ENCODE results near the gene PDZD4. TPM values are rescaled to one million over a fixed set of nuclear protein-coding genes. Genes with fewer than 3 reads are reported as not detected.

PDZD4 gene
- total and polyA plus RNA-seq, 4 donors, result 0.15 to 1.8 (median 0.69) TPM

DNA sequence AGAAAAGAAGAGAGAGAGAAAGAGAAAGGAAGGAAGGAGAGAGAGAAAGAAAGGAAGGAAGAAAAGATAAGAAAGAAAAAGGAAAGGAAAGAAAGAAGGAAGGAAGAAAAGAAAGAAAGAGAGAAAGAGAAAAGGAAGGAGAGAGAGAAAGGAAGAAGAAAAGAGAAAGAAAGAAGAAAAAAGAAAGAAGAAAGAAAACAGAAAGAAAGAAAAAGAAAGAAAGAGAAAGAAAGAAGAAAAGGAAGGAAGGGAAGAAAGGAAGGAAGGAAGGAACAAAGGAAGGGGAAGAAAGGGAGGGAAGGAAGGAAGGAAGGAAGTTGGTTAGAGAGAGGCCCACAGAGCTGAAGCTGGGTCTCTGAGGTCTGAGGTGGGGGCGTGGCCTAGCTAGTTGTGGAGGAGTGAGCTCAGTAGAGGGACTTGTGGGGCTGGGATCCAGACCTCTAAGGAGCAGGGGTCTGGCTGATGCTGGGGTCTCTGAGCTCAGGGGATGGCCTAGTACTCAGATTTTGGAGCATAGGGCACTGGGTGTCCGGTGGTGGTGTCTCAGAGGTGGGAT is 27.1 kb upstream of the PDZD4 start:
- no peak overlapping the region for H3K4me3 ChIP-seq (ENCODE audit: low read depth in 1 of 3, low read length in 3 of 3)
- TF ChIP-seq, protein P1, sequence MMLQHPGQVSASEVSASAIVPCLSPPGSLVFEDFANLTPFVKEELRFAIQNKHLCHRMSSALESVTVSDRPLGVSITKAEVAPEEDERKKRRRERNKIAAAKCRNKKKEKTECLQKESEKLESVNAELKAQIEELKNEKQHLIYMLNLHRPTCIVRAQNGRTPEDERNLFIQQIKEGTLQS (IDR thresholded peaks at IDR 0.05), result no peak
- TF ChIP-seq SP1 (IDR thresholded peaks at IDR 0.05) (no peak), HNF4G (IDR thresholded peaks at IDR 0.05) (no peak)
- TF ChIP-seq, protein P2, sequence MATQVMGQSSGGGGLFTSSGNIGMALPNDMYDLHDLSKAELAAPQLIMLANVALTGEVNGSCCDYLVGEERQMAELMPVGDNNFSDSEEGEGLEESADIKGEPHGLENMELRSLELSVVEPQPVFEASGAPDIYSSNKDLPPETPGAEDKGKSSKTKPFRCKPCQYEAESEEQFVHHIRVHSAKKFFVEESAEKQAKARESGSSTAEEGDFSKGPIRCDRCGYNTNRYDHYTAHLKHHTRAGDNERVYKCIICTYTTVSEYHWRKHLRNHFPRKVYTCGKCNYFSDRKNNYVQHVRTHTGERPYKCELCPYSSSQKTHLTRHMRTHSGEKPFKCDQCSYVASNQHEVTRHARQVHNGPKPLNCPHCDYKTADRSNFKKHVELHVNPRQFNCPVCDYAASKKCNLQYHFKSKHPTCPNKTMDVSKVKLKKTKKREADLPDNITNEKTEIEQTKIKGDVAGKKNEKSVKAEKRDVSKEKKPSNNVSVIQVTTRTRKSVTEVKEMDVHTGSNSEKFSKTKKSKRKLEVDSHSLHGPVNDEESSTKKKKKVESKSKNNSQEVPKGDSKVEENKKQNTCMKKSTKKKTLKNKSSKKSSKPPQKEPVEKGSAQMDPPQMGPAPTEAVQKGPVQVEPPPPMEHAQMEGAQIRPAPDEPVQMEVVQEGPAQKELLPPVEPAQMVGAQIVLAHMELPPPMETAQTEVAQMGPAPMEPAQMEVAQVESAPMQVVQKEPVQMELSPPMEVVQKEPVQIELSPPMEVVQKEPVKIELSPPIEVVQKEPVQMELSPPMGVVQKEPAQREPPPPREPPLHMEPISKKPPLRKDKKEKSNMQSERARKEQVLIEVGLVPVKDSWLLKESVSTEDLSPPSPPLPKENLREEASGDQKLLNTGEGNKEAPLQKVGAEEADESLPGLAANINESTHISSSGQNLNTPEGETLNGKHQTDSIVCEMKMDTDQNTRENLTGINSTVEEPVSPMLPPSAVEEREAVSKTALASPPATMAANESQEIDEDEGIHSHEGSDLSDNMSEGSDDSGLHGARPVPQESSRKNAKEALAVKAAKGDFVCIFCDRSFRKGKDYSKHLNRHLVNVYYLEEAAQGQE (IDR thresholded peaks at IDR 0.05), result no peak
- no peak overlapping the region for H3K9ac ChIP-seq (ENCODE audit: low read depth in 1 of 2, low read length in 2 of 2)
- H3K27ac ChIP-seq (ENCODE audit: low read depth in 1 of 2, low read length in 2 of 2), result no peak overlapping the region
- H3K36me3 ChIP-seq (ENCODE audit: control insufficient read depth in 4 of 4, insufficient read depth in 3 of 4, low read depth in 1 of 4, low read length in 3 of 4), result no peaks in the 10 kb centered on the region
- no peak for DNase-seq (ENCODE audit: low spot score)
- no peaks in the 10 kb centered on the region for H3K4me1 ChIP-seq (ENCODE audit: control insufficient read depth in 4 of 4, insufficient read depth in 4 of 4, low read length in 3 of 4)
- no peaks in the 10 kb centered on the region for H3K27me3 ChIP-seq (ENCODE audit: control insufficient read depth in 4 of 4, insufficient read depth in 4 of 4, low read length in 3 of 4)
- H3K9me3 ChIP-seq (ENCODE audit: control insufficient read depth in 4 of 4, low read length in 3 of 4), result peaks cover 0 to 4% (median 0%) of the 10 kb centered on the region in 4 donors
- 65% methylated on average over 2 of the region's 2 CpGs for WGBS

DNA sequence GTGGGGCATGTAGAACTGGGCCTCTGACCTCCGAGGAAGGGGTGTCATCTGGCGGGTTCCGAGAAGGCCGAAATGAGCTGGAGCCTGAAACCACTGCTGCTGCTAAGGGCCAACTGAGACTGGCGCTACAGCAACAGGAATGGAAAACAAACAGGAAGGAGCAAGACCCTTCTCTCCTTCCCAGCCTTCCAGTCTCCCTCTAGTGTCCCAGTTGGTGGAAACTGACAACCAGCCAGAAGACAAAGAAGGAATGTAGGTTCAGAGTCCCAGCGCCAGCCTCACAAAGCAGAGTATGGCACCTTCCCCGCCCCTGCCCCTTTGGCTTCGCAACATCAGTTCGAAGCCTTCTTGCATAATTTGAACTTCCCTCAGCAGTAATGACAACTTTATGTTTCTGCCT is 24.4 kb upstream of the PDZD4 start:
- Histone ChIP-seq H3K9me3 (ENCODE audit: control insufficient read depth in 4 of 4, low read length in 3 of 4) (peaks cover 0 to 4% (median 0%) of the 10 kb centered on the region in 4 donors), H3K4me3 (ENCODE audit: low read depth in 1 of 3, low read length in 3 of 3) (no peak overlapping the region), H3K9ac (ENCODE audit: low read depth in 1 of 2, low read length in 2 of 2) (no peak overlapping the region), H3K27ac (ENCODE audit: low read depth in 1 of 2, low read length in 2 of 2) (no peak overlapping the region), H3K36me3 (ENCODE audit: control insufficient read depth in 4 of 4, insufficient read depth in 3 of 4, low read depth in 1 of 4, low read length in 3 of 4) (no peaks in the 10 kb centered on the region), H3K4me1 (ENCODE audit: control insufficient read depth in 4 of 4, insufficient read depth in 4 of 4, low read length in 3 of 4) (no peaks in the 10 kb centered on the region), H3K27me3 (ENCODE audit: control insufficient read depth in 4 of 4, insufficient read depth in 4 of 4, low read length in 3 of 4) (peaks cover 0 to 3% (median 0%) of the 10 kb centered on the region in 4 donors)
- TF ChIP-seq, protein P2 (IDR thresholded peaks at IDR 0.05), result no peak
- TF ChIP-seq GABPA (IDR thresholded peaks at IDR 0.05 in 1 of 2, conservative IDR thresholded peaks at IDR 0.05 in 1 of 2), result no peak
- no peak for TF ChIP-seq RAD21 (IDR thresholded peaks at IDR 0.05)
- TF ChIP-seq, protein P3, sequence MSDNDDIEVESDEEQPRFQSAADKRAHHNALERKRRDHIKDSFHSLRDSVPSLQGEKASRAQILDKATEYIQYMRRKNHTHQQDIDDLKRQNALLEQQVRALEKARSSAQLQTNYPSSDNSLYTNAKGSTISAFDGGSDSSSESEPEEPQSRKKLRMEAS (IDR thresholded peaks at IDR 0.05), result no peak
- no peak for TF ChIP-seq FOXA1 (IDR thresholded peaks at IDR 0.05)
- 79% methylated on average over 9 of the region's 9 CpGs for WGBS
- no peak for DNase-seq (ENCODE audit: low spot score)

DNA sequence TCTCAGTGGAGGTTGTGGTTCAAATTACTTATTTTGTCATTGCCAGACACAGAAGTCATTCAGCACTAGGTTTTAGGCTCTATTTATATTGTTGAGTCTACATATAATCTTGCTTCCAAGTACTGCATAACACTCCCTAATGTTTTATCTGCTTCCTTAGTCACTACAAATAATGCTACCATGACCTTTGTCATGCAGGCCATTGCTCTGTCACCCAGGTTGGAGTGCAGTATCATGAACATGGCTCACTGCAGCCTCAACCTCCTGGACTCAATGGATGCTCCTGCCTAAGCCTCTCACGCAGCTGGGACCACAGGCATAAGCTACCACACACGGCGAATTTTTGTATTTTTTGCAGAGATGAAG is 23.5 kb upstream of the PDZD4 start:
- H3K27ac ChIP-seq (ENCODE audit: low read depth in 1 of 2, low read length in 2 of 2), result no peak overlapping the region
- TF ChIP-seq FOXA2 (IDR thresholded peaks at IDR 0.05), result no peak
- no peak for TF ChIP-seq HNF4G (IDR thresholded peaks at IDR 0.05)
- TF ChIP-seq RXRA (IDR thresholded peaks at IDR 0.05), result no peak
- TF ChIP-seq EGR1 (IDR thresholded peaks at IDR 0.05; ENCODE audit: low read depth in 2 of 2), result no peak
- TF ChIP-seq, protein P4, sequence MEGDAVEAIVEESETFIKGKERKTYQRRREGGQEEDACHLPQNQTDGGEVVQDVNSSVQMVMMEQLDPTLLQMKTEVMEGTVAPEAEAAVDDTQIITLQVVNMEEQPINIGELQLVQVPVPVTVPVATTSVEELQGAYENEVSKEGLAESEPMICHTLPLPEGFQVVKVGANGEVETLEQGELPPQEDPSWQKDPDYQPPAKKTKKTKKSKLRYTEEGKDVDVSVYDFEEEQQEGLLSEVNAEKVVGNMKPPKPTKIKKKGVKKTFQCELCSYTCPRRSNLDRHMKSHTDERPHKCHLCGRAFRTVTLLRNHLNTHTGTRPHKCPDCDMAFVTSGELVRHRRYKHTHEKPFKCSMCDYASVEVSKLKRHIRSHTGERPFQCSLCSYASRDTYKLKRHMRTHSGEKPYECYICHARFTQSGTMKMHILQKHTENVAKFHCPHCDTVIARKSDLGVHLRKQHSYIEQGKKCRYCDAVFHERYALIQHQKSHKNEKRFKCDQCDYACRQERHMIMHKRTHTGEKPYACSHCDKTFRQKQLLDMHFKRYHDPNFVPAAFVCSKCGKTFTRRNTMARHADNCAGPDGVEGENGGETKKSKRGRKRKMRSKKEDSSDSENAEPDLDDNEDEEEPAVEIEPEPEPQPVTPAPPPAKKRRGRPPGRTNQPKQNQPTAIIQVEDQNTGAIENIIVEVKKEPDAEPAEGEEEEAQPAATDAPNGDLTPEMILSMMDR (IDR thresholded peaks at IDR 0.05; ENCODE audit: low read depth, low read length, missing input control), result no peak
- no peak for DNase-seq (ENCODE audit: low spot score)

More for the DNA sequence above, 23.5 kb upstream of the PDZD4 start:
- Histone ChIP-seq H3K27me3 (ENCODE audit: control insufficient read depth in 4 of 4, insufficient read depth in 4 of 4, low read length in 3 of 4) (peaks cover 0 to 3% (median 0%) of the 10 kb centered on the region in 4 donors), H3K36me3 (ENCODE audit: control insufficient read depth in 4 of 4, insufficient read depth in 3 of 4, low read depth in 1 of 4, low read length in 3 of 4) (no peaks in the 10 kb centered on the region), H3K4me1 (ENCODE audit: control insufficient read depth in 4 of 4, insufficient read depth in 4 of 4, low read length in 3 of 4) (no peaks in the 10 kb centered on the region), H3K9me3 (ENCODE audit: control insufficient read depth in 4 of 4, low read length in 3 of 4) (peaks cover 0 to 4% (median 0%) of the 10 kb centered on the region in 4 donors), H3K4me3 (ENCODE audit: low read depth in 1 of 3, low read length in 3 of 3) (no peak overlapping the region), H3K9ac (ENCODE audit: low read depth in 1 of 2, low read length in 2 of 2) (no peak overlapping the region)
- WGBS, result 89% methylated on average over 3 of the region's 3 CpGs

Measured in liver (tissue), 9 donors.